Cardiac septum (tissue), 1 donor: ENCODE data around the gene MAB21L3. TPM values are rescaled to one million over a fixed set of nuclear protein-coding genes. Genes with fewer than 3 reads are reported as not detected.

Source experiments
- DNase-seq: peaks from one replicate; pipeline ENCODE4 v3.0.0-alpha.2; 2020; ENCODE audit warnings: low spot score
- intact Hi-C: fragments of 100-400 bp; cut with DNase I; formaldehyde crosslinking; loops from one replicate; pipeline ENCODE4 v1.14.0; 2022
- total RNA-seq: library from RNA; stranded (reverse); fragmentation: NEBNext Ultra II Directional; extraction: Animal tissue kit (Norgen Biotek cat#: 25700); gene quantifications from one replicate; pipeline ENCODE4 v1.2.1, GENCODE V29; 2021
- donor health status: DM: no; HTN: no; CAD: no.

Gene MAB21L3
- total RNA-seq, 1 donor from 2014 or later, result not detected

GRCh38 chr1:116106646-116107045 lies 4.6 kb upstream of the MAB21L3 start:
- intact Hi-C loops, result no loop called here
- DNase-seq, result no peak

- no peak for DNase-seq
- intact Hi-C loops, result no loop called here
Observed at GRCh38 chr1:116107371-116107770, 3.8 kb upstream of the MAB21L3 start.

- DNase-seq, result no peak
- intact Hi-C loops, result no loop called here
Observed at GRCh38 chr1:116111524-116112021, 374 bp downstream of the MAB21L3 start.

GRCh38 chr1:116112388-116113140 lies 1.4 kb downstream of the MAB21L3 start:
- intact Hi-C loops, result no loop called here

GRCh38 chr1:116113615-116114014 lies 2.4 kb downstream of the MAB21L3 start:
- no peak for DNase-seq
- intact Hi-C loops, result no loop called here

More at GRCh38 chr1:116112388-116113140, 1.4 kb downstream of the MAB21L3 start:
- no peak for DNase-seq

- DNase-seq, result no peak
- intact Hi-C loops, result no loop called here
Observed at GRCh38 chr1:116115476-116116439, 4.6 kb downstream of the MAB21L3 start.

- intact Hi-C loops, result no loop called here
- DNase-seq, result no peak
Observed at GRCh38 chr1:116118471-116118870, 7.3 kb downstream of the MAB21L3 start.

- intact Hi-C loops, result no loop called here
- DNase-seq, result no peak
Observed at GRCh38 chr1:116119876-116120275, 8.7 kb downstream of the MAB21L3 start.

GRCh38 chr1:116122955-116123757 lies 12.0 kb downstream of the MAB21L3 start:
- no peak for DNase-seq
- intact Hi-C loops, result no loop called here

- intact Hi-C loops, result no loop called here
- DNase-seq, result no peak
Observed at GRCh38 chr1:116123837-116124533, 12.8 kb downstream of the MAB21L3 start.

GRCh38 chr1:116125758-116126157 lies 14.6 kb downstream of the MAB21L3 start:
- intact Hi-C loops, result no loop called here
- no peak for DNase-seq

GRCh38 chr1:116126281-116126680 lies 15.1 kb downstream of the MAB21L3 start:
- intact Hi-C loops, result no loop called here
- DNase-seq, result no peak

- intact Hi-C loops, result no loop called here
- no peak for DNase-seq
Observed at GRCh38 chr1:116127123-116127847, 16.1 kb downstream of the MAB21L3 start.

GRCh38 chr1:116127848-116128540 lies 16.8 kb downstream of the MAB21L3 start:
- DNase-seq, result no peak
- intact Hi-C loops, result no loop called here

- intact Hi-C loops, result no loop called here
- no peak for DNase-seq
Observed at GRCh38 chr1:116128664-116129063, 17.5 kb downstream of the MAB21L3 start.

- intact Hi-C loops, result no loop called here
- DNase-seq, result no peak
Observed at GRCh38 chr1:116129537-116129936, 18.3 kb downstream of the MAB21L3 start.

- intact Hi-C loops, result no loop called here
- DNase-seq, result no peak
Observed at GRCh38 chr1:116130356-116130755, 19.2 kb downstream of the MAB21L3 start.

GRCh38 chr1:116131170-116131569 lies 20.0 kb downstream of the MAB21L3 start:
- DNase-seq, result no peak
- intact Hi-C loops, result no loop called here
